Activated CD4-positive, alpha-beta memory T cell treated with anti-CD3 and anti-CD28 coated beads, Interleukin-2, amount 10 ng/mL, durations not matched to agents 7 days and 5 days (primary cell): ENCODE results near the gene CCDC150. TPM values are rescaled to one million over a fixed set of nuclear protein-coding genes. Genes with fewer than 3 reads are reported as not detected.
"Not testable (repeated sequence)": the region's sequence is repeated elsewhere in the genome, so short reads cannot be mapped to it uniquely, and the experiment has no call there.

Experiments
- CTCF ChIA-PET: fragments of 350-600 bp; sonication (Branson Sonifier 250); formaldehyde crosslinking; loops from one replicate; lab custom pipeline; 2021; ENCODE audit warnings: antibody characterized with exemption, inconsistent platforms; lab: Charles Lee
- POLR2A ChIA-PET: fragments of 350-600 bp; sonication (Branson Sonifier 250); formaldehyde crosslinking; loops from one replicate; lab custom pipeline; 2021; ENCODE audit warnings: antibody characterized with exemption; lab: Charles Lee
- DNase-seq: peaks from one replicate; pipeline ENCODE4 v3.0.0-alpha.2; 2020
- H3K27ac Mint-ChIP-seq: one replicate; pipeline ENCODE4 v1.8.0; 2021; ENCODE audit warnings: mild to moderate bottlenecking, mixed read lengths
- H3K27me3 Mint-ChIP-seq: one replicate; pipeline ENCODE4 v1.8.0; 2021; ENCODE audit warnings: mixed read lengths
- H3K36me3 Mint-ChIP-seq: one replicate; pipeline ENCODE4 v1.8.0; 2021; ENCODE audit warnings: low read depth, mixed read lengths
- H3K4me1 Mint-ChIP-seq: one replicate; pipeline ENCODE4 v1.8.0; 2021; ENCODE audit warnings: mixed read lengths
- H3K4me3 Mint-ChIP-seq: one replicate; pipeline ENCODE4 v1.8.0; 2021; ENCODE audit warnings: mild to moderate bottlenecking, mixed read lengths
- H3K9me3 Mint-ChIP-seq: one replicate; pipeline ENCODE4 v1.8.0; 2021; ENCODE audit warnings: mixed read lengths
- total RNA-seq, 2 experiments: library from RNA; stranded (reverse); gene quantifications; one replicate each; pipeline ENCODE4 v1.2.3, GENCODE V29; 2021

CCDC150 gene
- total RNA-seq, 2 experiments from 2014 or later, result 11.8 to 12.1 TPM

DNA sequence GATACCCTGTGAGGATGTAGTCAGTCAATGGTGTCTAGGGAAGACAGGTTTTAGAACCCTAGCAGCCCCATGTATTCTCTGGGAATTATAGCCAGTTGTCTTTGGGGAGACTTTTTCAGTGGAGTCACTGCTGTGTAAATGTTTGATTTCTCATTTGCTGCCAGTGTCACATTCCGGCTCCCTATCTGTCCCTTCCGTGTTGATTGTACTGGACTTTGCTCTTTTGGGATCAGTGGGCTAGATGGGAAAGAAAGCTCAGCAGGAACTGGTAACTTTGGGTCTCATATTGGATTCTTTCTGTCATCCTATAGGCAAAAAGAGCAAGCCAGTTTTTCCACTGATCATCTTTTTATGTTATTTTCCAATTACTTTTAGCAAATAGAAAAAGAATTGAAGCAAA is 89.9 kb downstream of the CCDC150 start:
- CTCF ChIA-PET, result interaction anchor here (0.8 to 1.6 kb wide), 3 partner anchors 22 to 276 kb away, joined by 3 to 8 read pairs (median 4); no protein-coding TSS in a partner anchor
- Mint-ChIP-seq H3K9me3 (peaks cover 3% of the 10 kb centered on the region), H3K36me3 (peaks cover 56% of the 10 kb centered on the region), H3K27me3 (no peaks in the 10 kb centered on the region), H3K27ac (no peak overlapping the region), H3K4me1 (peaks cover 19% of the 10 kb centered on the region), H3K4me3 (no peak overlapping the region)
- DNase-seq, result no peak
- POLR2A ChIA-PET, result interaction anchor here (1.0 kb wide), 1 partner anchor 724 kb away, joined by 3 read pairs; the partner anchor contains the start of gene COQ10B

- POLR2A ChIA-PET, H3K4me3 Mint-ChIP-seq, H3K27ac Mint-ChIP-seq, DNase-seq, H3K27me3 Mint-ChIP-seq, H3K4me1 Mint-ChIP-seq: not testable (repeated sequence)
- peaks cover 68% of the 10 kb centered on the region for H3K36me3 Mint-ChIP-seq
- CTCF ChIA-PET, result interaction anchor here (2.0 kb wide), 1 partner anchor 14 kb away, joined by 8 read pairs; no protein-coding TSS in a partner anchor
- H3K9me3 Mint-ChIP-seq, result peaks cover 36% of the 10 kb centered on the region
Measured at GRCh38 chr2:196736646-196737045, 97.1 kb downstream of the CCDC150 start.

GRCh38 chr2:196737046-196737445 is 97.5 kb downstream of the CCDC150 start:
- CTCF ChIA-PET, result interaction anchor here (0.7 to 2.0 kb wide), 2 partner anchors 14 to 15 kb away, joined by 3 to 8 read pairs; no protein-coding TSS in a partner anchor
- POLR2A ChIA-PET, result no interaction called here
- DNase-seq, result no peak
- no peak overlapping the region for H3K27ac Mint-ChIP-seq
- no peaks in the 10 kb centered on the region for H3K27me3 Mint-ChIP-seq
- H3K4me1 Mint-ChIP-seq, result no peaks in the 10 kb centered on the region
- no peak overlapping the region for H3K4me3 Mint-ChIP-seq
- peaks cover 66% of the 10 kb centered on the region for H3K36me3 Mint-ChIP-seq
- H3K9me3 Mint-ChIP-seq, result peaks cover 38% of the 10 kb centered on the region

GRCh38 chr2:196739031-196739430 is 99.5 kb downstream of the CCDC150 start:
- Mint-ChIP-seq H3K36me3 (peaks cover 58% of the 10 kb centered on the region), H3K4me1 (no peaks in the 10 kb centered on the region), H3K27me3 (no peaks in the 10 kb centered on the region), H3K9me3 (peaks cover 35% of the 10 kb centered on the region), H3K27ac (no peak overlapping the region), H3K4me3 (no peak overlapping the region)
- ChIA-PET POLR2A (no interaction called here), CTCF (interaction anchor here (4.6 kb wide), 1 partner anchor 12 kb away, joined by 29 read pairs; no protein-coding TSS in a partner anchor)
- no peak for DNase-seq

DNA sequence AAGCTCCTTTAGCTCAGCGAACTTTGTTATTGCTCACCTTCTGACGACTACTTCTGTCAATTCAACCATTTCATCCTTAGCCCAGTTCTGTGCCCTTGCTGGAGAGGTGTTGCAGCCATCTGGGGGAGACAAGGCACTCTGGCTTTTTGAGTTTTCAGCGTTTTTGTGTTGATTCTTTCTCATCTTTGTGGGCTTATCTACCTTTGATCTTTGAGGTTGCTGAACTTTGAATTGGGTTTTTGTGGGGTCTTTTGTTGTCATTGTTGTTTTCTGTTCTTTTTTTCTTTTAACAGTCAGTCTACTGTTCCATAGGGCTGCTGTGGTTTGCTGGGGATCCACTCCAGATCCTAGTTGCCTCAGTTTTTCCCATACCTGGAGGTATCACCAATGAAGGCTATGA is 102.7 kb downstream of the CCDC150 start:
- CTCF ChIA-PET, result interaction anchor here (4.6 kb wide), 1 partner anchor 9 kb away, joined by 29 read pairs; no protein-coding TSS in a partner anchor
- H3K36me3 Mint-ChIP-seq, result peaks cover 38% of the 10 kb centered on the region
- no peaks in the 10 kb centered on the region for H3K27me3 Mint-ChIP-seq
- DNase-seq, result no peak
- peaks cover 17% of the 10 kb centered on the region for H3K9me3 Mint-ChIP-seq
- no peaks in the 10 kb centered on the region for H3K4me1 Mint-ChIP-seq
- H3K27ac Mint-ChIP-seq, result no peak overlapping the region
- POLR2A ChIA-PET, result no interaction called here
- H3K4me3 Mint-ChIP-seq, result no peak overlapping the region

GRCh38 chr2:196742685-196743084 is 103.2 kb downstream of the CCDC150 start:
- Mint-ChIP-seq H3K36me3 (peaks cover 36% of the 10 kb centered on the region), H3K4me1 (no peaks in the 10 kb centered on the region), H3K27ac (no peak overlapping the region), H3K4me3 (no peak overlapping the region), H3K9me3 (peaks cover 17% of the 10 kb centered on the region), H3K27me3 (no peaks in the 10 kb centered on the region)
- POLR2A ChIA-PET, result no interaction called here
- CTCF ChIA-PET, result interaction anchor here (4.6 kb wide), 1 partner anchor 9 kb away, joined by 29 read pairs; no protein-coding TSS in a partner anchor
- DNase-seq, result no peak

DNA sequence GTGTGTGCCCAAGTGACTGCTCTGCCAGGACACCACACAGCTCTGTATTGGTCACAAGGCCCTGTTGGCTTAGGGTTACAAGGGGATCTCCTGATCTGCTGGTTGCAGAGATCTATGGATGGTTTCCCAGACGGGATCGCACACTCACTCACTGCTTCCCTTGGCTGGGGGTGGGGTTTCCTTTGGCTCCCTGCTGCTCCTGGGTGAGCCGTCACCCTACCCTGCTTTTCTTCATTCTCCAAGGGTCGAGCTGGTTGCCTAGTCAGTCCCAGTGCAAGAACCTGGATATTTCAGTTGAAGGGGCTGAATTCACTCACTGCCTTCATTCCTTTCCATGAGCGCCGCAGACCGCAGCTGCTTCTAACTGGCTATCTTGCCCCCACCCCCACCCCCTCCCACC is 103.7 kb downstream of the CCDC150 start:
- CTCF ChIA-PET, result interaction anchor here (4.6 kb wide), 1 partner anchor 8 kb away, joined by 29 read pairs; no protein-coding TSS in a partner anchor
- H3K4me1 Mint-ChIP-seq, result peaks cover 2% of the 10 kb centered on the region
- POLR2A ChIA-PET, result no interaction called here
- no peaks in the 10 kb centered on the region for H3K27me3 Mint-ChIP-seq
- no peak for DNase-seq
- H3K27ac Mint-ChIP-seq, result no peak overlapping the region
- peaks cover 31% of the 10 kb centered on the region for H3K36me3 Mint-ChIP-seq
- H3K4me3 Mint-ChIP-seq, result no peak overlapping the region
- peaks cover 17% of the 10 kb centered on the region for H3K9me3 Mint-ChIP-seq

DNA sequence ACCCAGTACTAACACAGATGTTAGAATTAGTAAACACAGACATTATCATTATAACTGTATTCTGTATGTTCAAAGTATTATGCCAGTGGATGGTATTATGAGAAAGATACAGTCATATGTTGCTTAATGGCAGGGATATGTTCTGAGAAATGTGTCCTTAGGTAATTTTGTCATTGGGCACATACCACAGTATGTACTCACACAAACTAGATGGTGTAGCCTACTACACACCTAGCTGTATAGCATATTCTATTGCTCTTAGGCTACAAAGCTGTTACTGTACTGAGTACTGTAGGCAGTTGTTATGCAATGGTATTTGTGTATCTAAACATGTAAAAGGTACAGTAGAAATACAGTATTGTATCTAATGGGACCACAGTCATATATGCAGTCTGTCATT is 106.2 kb downstream of the CCDC150 start:
- no peak overlapping the region for H3K4me3 Mint-ChIP-seq
- H3K36me3 Mint-ChIP-seq, result peaks cover 18% of the 10 kb centered on the region
- DNase-seq, result no peak
- POLR2A ChIA-PET, result no interaction called here
- H3K9me3 Mint-ChIP-seq, result peaks cover 3% of the 10 kb centered on the region
- no peaks in the 10 kb centered on the region for H3K27me3 Mint-ChIP-seq
- no peak overlapping the region for H3K27ac Mint-ChIP-seq
- H3K4me1 Mint-ChIP-seq, result peaks cover 18% of the 10 kb centered on the region
- CTCF ChIA-PET, result interaction anchor here (1.2 to 1.3 kb wide), 2 partner anchors 11 to 667 kb away, joined by 3 to 4 read pairs; no protein-coding TSS in a partner anchor

GRCh38 chr2:196747400-196747799 is 107.9 kb downstream of the CCDC150 start:
- ChIA-PET POLR2A (no interaction called here), CTCF (interaction anchor here (0.6 to 1.5 kb wide), 2 partner anchors 8 to 28 kb away, joined by 3 to 4 read pairs; no protein-coding TSS in a partner anchor)
- no peaks in the 10 kb centered on the region for H3K9me3 Mint-ChIP-seq
- no peak overlapping the region for H3K27ac Mint-ChIP-seq
- H3K27me3 Mint-ChIP-seq, result no peaks in the 10 kb centered on the region
- peaks cover 8% of the 10 kb centered on the region for H3K36me3 Mint-ChIP-seq
- DNase-seq, result no peak
- H3K4me1 Mint-ChIP-seq, result peaks cover 24% of the 10 kb centered on the region
- no peak overlapping the region for H3K4me3 Mint-ChIP-seq

DNA sequence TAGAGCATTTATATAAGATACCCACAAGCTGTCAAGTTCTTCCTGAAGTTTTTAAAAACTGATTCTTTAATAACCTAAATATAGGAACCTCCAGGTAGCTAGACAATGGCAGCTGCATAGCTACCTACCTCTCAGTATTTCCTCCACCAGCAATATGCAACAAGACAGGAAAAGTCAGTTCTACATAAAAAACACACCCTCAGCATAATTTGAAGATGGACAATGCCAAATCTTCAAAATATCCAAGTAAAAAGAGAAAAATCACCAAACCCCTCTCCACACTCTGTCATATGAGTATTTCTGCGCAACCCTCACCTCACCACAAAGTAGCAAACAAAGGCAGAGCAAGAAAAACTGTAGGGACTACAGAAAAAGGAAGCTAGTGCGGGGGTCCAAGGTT is 108.6 kb downstream of the CCDC150 start:
- H3K27ac Mint-ChIP-seq, result no peak overlapping the region
- H3K4me3 Mint-ChIP-seq, result no peak overlapping the region
- POLR2A ChIA-PET, result interaction anchor here (0.6 kb wide), 1 partner anchor 12 kb away, joined by 4 read pairs; no protein-coding TSS in a partner anchor
- no peaks in the 10 kb centered on the region for H3K27me3 Mint-ChIP-seq
- no peak for DNase-seq
- CTCF ChIA-PET, result interaction anchor here (0.7 to 1.5 kb wide), 2 partner anchors 27 to 256 kb away, joined by 3 read pairs; no protein-coding TSS in a partner anchor
- no peaks in the 10 kb centered on the region for H3K9me3 Mint-ChIP-seq
- H3K36me3 Mint-ChIP-seq, result peaks cover 5% of the 10 kb centered on the region
- H3K4me1 Mint-ChIP-seq, result peaks cover 24% of the 10 kb centered on the region

GRCh38 chr2:196750291-196750923 is 110.9 kb downstream of the CCDC150 start:
- H3K27ac Mint-ChIP-seq, result no peak overlapping the region
- POLR2A ChIA-PET, result interaction anchor here (1.0 kb wide), 1 partner anchor 52 kb away, joined by 3 read pairs; no protein-coding TSS in a partner anchor
- CTCF ChIA-PET, result interaction anchor here (0.8 to 2.5 kb wide), 25 partner anchors 10 to 628 kb away, joined by 3 to 29 read pairs (median 4); partner anchors contain the start of genes CCDC150 and GTF3C3
- no peaks in the 10 kb centered on the region for H3K27me3 Mint-ChIP-seq
- peaks cover 24% of the 10 kb centered on the region for H3K4me1 Mint-ChIP-seq
- peaks cover 10% of the 10 kb centered on the region for H3K9me3 Mint-ChIP-seq
- no peak for DNase-seq
- H3K36me3 Mint-ChIP-seq, result peaks cover 17% of the 10 kb centered on the region
- H3K4me3 Mint-ChIP-seq, result no peak overlapping the region

GRCh38 chr2:196750977-196751631 is 111.6 kb downstream of the CCDC150 start:
- H3K27me3 Mint-ChIP-seq, result peaks cover 3% of the 10 kb centered on the region
- H3K9me3 Mint-ChIP-seq, result peaks cover 15% of the 10 kb centered on the region
- CTCF ChIA-PET, result interaction anchor here (0.6 to 2.5 kb wide), 30 partner anchors 9 to 627 kb away, joined by 3 to 29 read pairs (median 4); partner anchors contain the start of genes CCDC150 and GTF3C3
- H3K4me1 Mint-ChIP-seq, result peaks cover 24% of the 10 kb centered on the region
- peaks cover 24% of the 10 kb centered on the region for H3K36me3 Mint-ChIP-seq
- no peak overlapping the region for H3K27ac Mint-ChIP-seq
- H3K4me3 Mint-ChIP-seq, result no peak overlapping the region
- POLR2A ChIA-PET, result interaction anchor here (0.7 to 1.0 kb wide), 3 partner anchors 9 to 53 kb away, joined by 3 read pairs; partner anchors contain the start of gene GTF3C3
- peak; percentile 76 for DNase-seq
